ENCODE measurements around the gene PMEPA1. TPM values are rescaled to one million over a fixed set of nuclear protein-coding genes. Genes with fewer than 3 reads are reported as not detected.

Gene PMEPA1
- total RNA-seq, 2 donors from 2014 or later = 22.7 to 23.9 TPM

- H3K27me3 ChIP-seq = no peaks in the 10 kb centered on the region
- DNase-seq = peak in 2 of 4 donors; percentile 10 to 11
- peaks cover 5 to 7% of the 10 kb centered on the region in 2 donors for H3K36me3 ChIP-seq (replicated peaks in 1 of 2; ENCODE audit: insufficient read depth in 1 of 2, low read depth in 2 of 2)
- intact Hi-C loops (cut with DNase I) = loop anchor here (10.0 kb wide), 1 partner anchor 530 kb away; no protein-coding TSS in a partner anchor
- 81 to 85% methylated on average over 21 to 22 of the region's 22 CpGs for WGBS, 2 donors
- H3K27ac ChIP-seq = no peak overlapping the region
- H3K4me3 ChIP-seq = no peak overlapping the region
- no peaks in the 10 kb centered on the region for H3K9me3 ChIP-seq
- peaks cover 4% of the 10 kb centered on the region for H3K4me1 ChIP-seq
- no peak for ATAC-seq
- TF ChIP-seq, protein P1, sequence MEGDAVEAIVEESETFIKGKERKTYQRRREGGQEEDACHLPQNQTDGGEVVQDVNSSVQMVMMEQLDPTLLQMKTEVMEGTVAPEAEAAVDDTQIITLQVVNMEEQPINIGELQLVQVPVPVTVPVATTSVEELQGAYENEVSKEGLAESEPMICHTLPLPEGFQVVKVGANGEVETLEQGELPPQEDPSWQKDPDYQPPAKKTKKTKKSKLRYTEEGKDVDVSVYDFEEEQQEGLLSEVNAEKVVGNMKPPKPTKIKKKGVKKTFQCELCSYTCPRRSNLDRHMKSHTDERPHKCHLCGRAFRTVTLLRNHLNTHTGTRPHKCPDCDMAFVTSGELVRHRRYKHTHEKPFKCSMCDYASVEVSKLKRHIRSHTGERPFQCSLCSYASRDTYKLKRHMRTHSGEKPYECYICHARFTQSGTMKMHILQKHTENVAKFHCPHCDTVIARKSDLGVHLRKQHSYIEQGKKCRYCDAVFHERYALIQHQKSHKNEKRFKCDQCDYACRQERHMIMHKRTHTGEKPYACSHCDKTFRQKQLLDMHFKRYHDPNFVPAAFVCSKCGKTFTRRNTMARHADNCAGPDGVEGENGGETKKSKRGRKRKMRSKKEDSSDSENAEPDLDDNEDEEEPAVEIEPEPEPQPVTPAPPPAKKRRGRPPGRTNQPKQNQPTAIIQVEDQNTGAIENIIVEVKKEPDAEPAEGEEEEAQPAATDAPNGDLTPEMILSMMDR (IDR thresholded peaks at IDR 0.05) = no peak
- no peak for TF ChIP-seq POLR2A (IDR thresholded peaks at IDR 0.05)
These were observed 54.6 kb downstream of the PMEPA1 start for GRCh38 chr20:57654998-57655808.

DNA sequence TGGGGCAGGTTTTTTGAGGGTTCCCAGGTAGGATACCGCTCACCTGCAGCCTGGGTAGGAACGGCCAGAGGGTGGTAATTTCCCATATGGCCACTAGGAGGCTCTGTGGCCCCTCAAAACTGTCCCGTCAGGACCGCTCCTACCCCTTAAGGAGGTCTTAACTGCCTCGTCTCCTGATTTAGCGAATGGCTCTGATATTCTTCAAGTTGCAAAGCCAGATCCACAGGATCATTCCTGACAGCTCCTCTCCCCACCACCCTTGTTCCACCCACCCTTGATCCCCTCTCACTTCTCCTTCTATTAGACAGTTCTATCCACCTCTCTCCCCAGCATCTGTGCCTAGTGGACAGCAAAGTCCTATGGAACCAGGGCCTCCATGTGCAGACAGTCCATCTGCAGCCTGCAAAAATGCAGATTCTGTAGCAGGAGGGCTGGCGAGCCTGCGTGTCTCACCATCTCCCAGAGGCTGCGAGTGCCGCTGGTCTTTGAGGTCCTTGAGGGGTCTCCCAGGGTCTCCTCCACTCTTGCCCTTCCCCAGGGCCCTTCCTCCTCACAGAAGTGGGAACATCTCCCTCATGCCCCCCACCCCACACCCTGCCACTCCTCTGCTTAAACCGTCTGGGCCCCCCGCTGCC lies 55.3 kb downstream of the PMEPA1 start:
- H3K36me3 ChIP-seq (replicated peaks in 1 of 2; ENCODE audit: insufficient read depth in 1 of 2, low read depth in 2 of 2) = peaks cover 5 to 7% of the 10 kb centered on the region in 2 donors
- peaks cover 4% of the 10 kb centered on the region for H3K4me1 ChIP-seq
- H3K27me3 ChIP-seq = no peaks in the 10 kb centered on the region
- intact Hi-C loops (cut with DNase I) = loop anchor here (10.0 kb wide), 1 partner anchor 530 kb away; no protein-coding TSS in a partner anchor
- ATAC-seq = peak; percentile 78
- peak; percentile 51 to 62 (median 56) for DNase-seq
- TF ChIP-seq, protein P1 (IDR thresholded peaks at IDR 0.05) = peak; percentile 73 to 91 (median 78)
- no peak for TF ChIP-seq POLR2A (IDR thresholded peaks at IDR 0.05)
- no peak overlapping the region for H3K27ac ChIP-seq
- H3K4me3 ChIP-seq = no peak overlapping the region
- no peaks in the 10 kb centered on the region for H3K9me3 ChIP-seq
- 42 to 45% methylated on average over 12 of the region's 12 CpGs for WGBS, 2 donors

DNA sequence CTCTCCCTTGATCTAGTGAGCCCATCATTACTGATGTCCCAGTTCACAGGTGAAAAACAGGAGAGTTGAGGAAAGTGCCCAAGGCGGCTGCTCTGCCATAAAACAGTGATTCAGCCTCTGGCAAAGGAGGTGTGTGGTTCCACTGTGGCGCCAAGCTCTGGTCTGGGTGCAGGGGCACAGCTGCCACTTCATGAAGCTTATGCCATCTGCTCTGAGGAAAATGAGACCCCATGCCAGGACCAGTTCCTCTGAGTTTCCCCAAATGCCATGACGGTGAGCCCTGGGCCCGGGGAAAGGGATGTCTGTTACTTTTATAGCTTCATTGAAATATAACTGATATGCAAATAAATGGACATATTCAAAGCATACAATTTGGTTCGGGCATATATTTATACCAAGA lies 55.9 kb downstream of the PMEPA1 start:
- ATAC-seq (no peak), DNase-seq (peak in 1 of 4 donors; percentile 4)
- intact Hi-C loops (cut with DNase I) = loop anchor here (10.0 kb wide), 1 partner anchor 531 kb away; no protein-coding TSS in a partner anchor

DNA sequence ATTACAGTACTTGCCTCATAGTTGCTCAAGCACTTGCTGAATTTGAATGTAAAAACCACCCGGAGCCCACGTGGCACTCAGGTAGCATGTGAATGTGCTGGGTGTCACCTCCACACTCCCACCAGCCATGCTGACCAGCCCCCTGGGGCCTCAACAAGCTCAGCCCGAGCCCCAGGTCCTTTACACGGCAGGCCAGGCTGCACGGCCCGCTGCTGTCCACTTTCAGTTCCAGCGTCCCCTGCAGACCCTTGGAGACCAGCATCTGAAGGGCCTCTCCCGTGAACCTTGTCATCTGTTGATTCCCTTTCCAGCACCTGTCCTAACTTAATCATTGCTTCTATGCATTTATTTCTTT lies 56.3 kb downstream of the PMEPA1 start:
- Histone ChIP-seq H3K36me3 (replicated peaks in 1 of 2; ENCODE audit: insufficient read depth in 1 of 2, low read depth in 2 of 2) (peaks cover 5 to 7% of the 10 kb centered on the region in 2 donors), H3K27ac (no peak overlapping the region), H3K4me1 (no peaks in the 10 kb centered on the region), H3K27me3 (no peaks in the 10 kb centered on the region), H3K9me3 (no peaks in the 10 kb centered on the region), H3K4me3 (no peak overlapping the region)
- 73 to 76% methylated on average over 8 of the region's 8 CpGs for WGBS, 2 donors
- ATAC-seq = no peak
- intact Hi-C loops (cut with DNase I) = loop anchor here (10.0 kb wide), 1 partner anchor 531 kb away; no protein-coding TSS in a partner anchor
- no peak for DNase-seq
- TF ChIP-seq, protein P1 (IDR thresholded peaks at IDR 0.05) = no peak
- TF ChIP-seq POLR2A (IDR thresholded peaks at IDR 0.05) = no peak

More for the DNA sequence above, 55.9 kb downstream of the PMEPA1 start:
- H3K36me3 ChIP-seq (replicated peaks in 1 of 2; ENCODE audit: insufficient read depth in 1 of 2, low read depth in 2 of 2) = peaks cover 5 to 7% of the 10 kb centered on the region in 2 donors
- no peak overlapping the region for H3K27ac ChIP-seq
- H3K4me1 ChIP-seq = peaks cover 1% of the 10 kb centered on the region
- no peak for TF ChIP-seq POLR2A (IDR thresholded peaks at IDR 0.05)
- TF ChIP-seq, protein P1 (IDR thresholded peaks at IDR 0.05) = no peak
- H3K4me3 ChIP-seq = no peak overlapping the region
- no peaks in the 10 kb centered on the region for H3K27me3 ChIP-seq
- H3K9me3 ChIP-seq = no peaks in the 10 kb centered on the region
- WGBS, 2 donors = 49 to 55% methylated on average over 5 of the region's 5 CpGs
